Measurements from ENCODE around the gene DMWD. TPM values are rescaled to one million over a fixed set of nuclear protein-coding genes. Genes with fewer than 3 reads are reported as not detected.

DMWD gene
- total RNA-seq, 1 donor from 2014 or later: 91.0 TPM

DNA sequence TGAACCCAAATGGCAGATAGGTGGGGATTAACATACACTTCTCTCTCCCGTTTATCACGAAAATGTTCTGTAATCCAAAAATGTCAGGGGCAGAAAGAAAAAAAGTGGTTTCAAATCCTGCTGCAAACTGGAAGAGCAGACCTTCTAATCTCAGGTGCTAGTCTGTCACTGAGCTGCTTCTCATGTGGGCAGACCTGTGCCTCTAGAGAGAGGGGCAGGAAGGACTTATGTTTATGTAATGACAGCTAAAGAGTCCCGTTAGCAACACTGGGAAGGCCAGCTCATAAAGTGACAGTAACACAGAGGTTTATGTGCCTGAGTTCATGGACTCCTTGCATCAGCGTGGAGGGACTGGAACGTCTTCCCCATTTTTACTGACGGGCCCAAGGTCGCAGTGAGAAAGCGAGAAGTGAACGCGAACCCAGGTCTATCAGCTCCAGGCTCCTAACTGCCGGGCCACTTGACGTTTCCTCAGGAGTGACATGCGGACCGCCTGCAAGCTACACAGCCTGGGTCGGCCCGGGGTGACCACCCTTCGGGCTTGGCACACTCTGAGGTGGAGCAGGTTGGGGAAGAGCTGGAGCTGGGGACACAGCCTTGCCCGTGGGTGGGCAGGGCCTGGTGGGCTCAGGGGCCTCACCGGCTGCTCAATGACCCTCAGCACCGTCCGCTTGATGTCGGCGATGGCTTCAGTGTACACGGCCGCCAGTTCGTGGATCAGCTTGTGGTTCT is 32.1 kb upstream of the DMWD start:
- Mint-ChIP-seq H3K27ac (ENCODE audit: unreplicated experiment) (no peak overlapping the region), H3K9me3 (ENCODE audit: unreplicated experiment) (no peaks in the 10 kb centered on the region), H3K4me3 (ENCODE audit: unreplicated experiment) (no peak overlapping the region), H3K27me3 (ENCODE audit: unreplicated experiment) (no peaks in the 10 kb centered on the region), H3K36me3 (ENCODE audit: unreplicated experiment) (peaks cover 42% of the 10 kb centered on the region), H3K4me1 (ENCODE audit: unreplicated experiment) (peaks cover 23% of the 10 kb centered on the region)
- TF ChIP-seq, protein P1, sequence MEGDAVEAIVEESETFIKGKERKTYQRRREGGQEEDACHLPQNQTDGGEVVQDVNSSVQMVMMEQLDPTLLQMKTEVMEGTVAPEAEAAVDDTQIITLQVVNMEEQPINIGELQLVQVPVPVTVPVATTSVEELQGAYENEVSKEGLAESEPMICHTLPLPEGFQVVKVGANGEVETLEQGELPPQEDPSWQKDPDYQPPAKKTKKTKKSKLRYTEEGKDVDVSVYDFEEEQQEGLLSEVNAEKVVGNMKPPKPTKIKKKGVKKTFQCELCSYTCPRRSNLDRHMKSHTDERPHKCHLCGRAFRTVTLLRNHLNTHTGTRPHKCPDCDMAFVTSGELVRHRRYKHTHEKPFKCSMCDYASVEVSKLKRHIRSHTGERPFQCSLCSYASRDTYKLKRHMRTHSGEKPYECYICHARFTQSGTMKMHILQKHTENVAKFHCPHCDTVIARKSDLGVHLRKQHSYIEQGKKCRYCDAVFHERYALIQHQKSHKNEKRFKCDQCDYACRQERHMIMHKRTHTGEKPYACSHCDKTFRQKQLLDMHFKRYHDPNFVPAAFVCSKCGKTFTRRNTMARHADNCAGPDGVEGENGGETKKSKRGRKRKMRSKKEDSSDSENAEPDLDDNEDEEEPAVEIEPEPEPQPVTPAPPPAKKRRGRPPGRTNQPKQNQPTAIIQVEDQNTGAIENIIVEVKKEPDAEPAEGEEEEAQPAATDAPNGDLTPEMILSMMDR (IDR thresholded peaks at IDR 0.05): no peak
- peak; percentile 83 for DNase-seq (ENCODE audit: extremely low spot score, unreplicated experiment)

GRCh38 chr19:45824041-45824471 is 31.4 kb upstream of the DMWD start:
- DNase-seq (ENCODE audit: extremely low spot score, unreplicated experiment): no peak
- no peaks in the 10 kb centered on the region for H3K9me3 Mint-ChIP-seq (ENCODE audit: unreplicated experiment)
- TF ChIP-seq, protein P1 (IDR thresholded peaks at IDR 0.05): no peak

GRCh38 chr19:45823182-45823581 is 30.5 kb upstream of the DMWD start:
- no peak overlapping the region for H3K27ac Mint-ChIP-seq (ENCODE audit: unreplicated experiment)
- H3K4me3 Mint-ChIP-seq (ENCODE audit: unreplicated experiment): no peak overlapping the region
- TF ChIP-seq, protein P1 (IDR thresholded peaks at IDR 0.05): no peak
- H3K27me3 Mint-ChIP-seq (ENCODE audit: unreplicated experiment): no peaks in the 10 kb centered on the region
- DNase-seq (ENCODE audit: extremely low spot score, unreplicated experiment): no peak
- H3K36me3 Mint-ChIP-seq (ENCODE audit: unreplicated experiment): peaks cover 28% of the 10 kb centered on the region
- H3K4me1 Mint-ChIP-seq (ENCODE audit: unreplicated experiment): peaks cover 18% of the 10 kb centered on the region
- no peaks in the 10 kb centered on the region for H3K9me3 Mint-ChIP-seq (ENCODE audit: unreplicated experiment)

More at GRCh38 chr19:45824041-45824471, 31.4 kb upstream of the DMWD start:
- peaks cover 37% of the 10 kb centered on the region for H3K36me3 Mint-ChIP-seq (ENCODE audit: unreplicated experiment)
- H3K27ac Mint-ChIP-seq (ENCODE audit: unreplicated experiment): no peak overlapping the region
- H3K27me3 Mint-ChIP-seq (ENCODE audit: unreplicated experiment): no peaks in the 10 kb centered on the region
- H3K4me1 Mint-ChIP-seq (ENCODE audit: unreplicated experiment): peaks cover 23% of the 10 kb centered on the region
- H3K4me3 Mint-ChIP-seq (ENCODE audit: unreplicated experiment): no peak overlapping the region

DNA sequence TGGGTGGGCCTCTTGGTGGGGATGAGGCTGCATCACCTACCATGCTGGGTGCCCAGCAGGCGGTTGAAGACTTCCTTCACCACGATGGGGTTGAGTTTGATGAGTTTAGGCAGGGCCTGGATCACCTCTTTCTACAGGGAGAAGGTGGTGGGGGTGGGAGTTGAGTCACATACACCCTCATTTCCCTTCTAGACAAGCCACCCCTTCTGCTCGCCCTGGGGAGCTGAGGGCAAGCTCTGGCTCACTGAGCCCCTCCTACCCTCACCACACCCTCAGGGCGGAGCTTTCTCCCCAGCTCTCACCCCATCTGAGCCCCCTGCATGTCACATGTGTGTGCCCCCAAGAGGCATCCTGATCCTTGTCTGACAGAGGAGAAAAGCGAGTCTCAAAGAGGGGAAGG is 30.1 kb upstream of the DMWD start:
- peaks cover 23% of the 10 kb centered on the region for H3K36me3 Mint-ChIP-seq (ENCODE audit: unreplicated experiment)
- peaks cover 13% of the 10 kb centered on the region for H3K4me1 Mint-ChIP-seq (ENCODE audit: unreplicated experiment)
- H3K27ac Mint-ChIP-seq (ENCODE audit: unreplicated experiment): no peak overlapping the region

DNA sequence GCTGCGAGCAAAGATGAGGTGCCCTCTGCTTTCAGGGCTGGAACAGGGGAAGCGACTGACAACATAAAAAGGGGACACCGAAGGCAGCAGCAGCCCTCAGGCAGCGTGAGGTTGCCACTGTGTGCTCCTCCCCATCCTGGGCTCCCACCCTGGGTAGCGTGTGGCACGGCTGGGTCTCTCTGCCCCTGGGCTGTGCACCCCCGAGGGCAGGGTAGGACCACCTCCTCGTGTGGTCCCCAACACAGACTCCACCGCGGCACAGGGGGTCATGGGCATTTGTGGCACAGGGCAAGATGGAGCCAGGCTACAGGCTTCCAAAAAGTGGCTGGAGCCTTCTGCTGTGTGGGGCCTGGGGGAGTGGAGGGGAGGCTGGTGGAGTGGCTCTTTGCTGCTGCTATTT is 28.9 kb upstream of the DMWD start:
- Mint-ChIP-seq H3K9me3 (ENCODE audit: unreplicated experiment) (no peaks in the 10 kb centered on the region), H3K27me3 (ENCODE audit: unreplicated experiment) (no peaks in the 10 kb centered on the region), H3K27ac (ENCODE audit: unreplicated experiment) (peak overlapping the region; percentile 24), H3K4me3 (ENCODE audit: unreplicated experiment) (no peak overlapping the region), H3K4me1 (ENCODE audit: unreplicated experiment) (peaks cover 7% of the 10 kb centered on the region), H3K36me3 (ENCODE audit: unreplicated experiment) (peaks cover 14% of the 10 kb centered on the region)
- TF ChIP-seq, protein P1 (IDR thresholded peaks at IDR 0.05): no peak
- DNase-seq (ENCODE audit: extremely low spot score, unreplicated experiment): no peak

More for the DNA sequence above, 30.1 kb upstream of the DMWD start:
- TF ChIP-seq, protein P1 (IDR thresholded peaks at IDR 0.05): no peak
- Mint-ChIP-seq H3K4me3 (ENCODE audit: unreplicated experiment) (no peak overlapping the region), H3K9me3 (ENCODE audit: unreplicated experiment) (no peaks in the 10 kb centered on the region), H3K27me3 (ENCODE audit: unreplicated experiment) (no peaks in the 10 kb centered on the region)
- no peak for DNase-seq (ENCODE audit: extremely low spot score, unreplicated experiment)
